Activated T-helper 1 cell treated with anti-CD3 and anti-CD28 coated beads, Interleukin-2, amount 50 U/mL, for 16 hours (primary cell): ENCODE results near the gene IL1RAPL2.
"Not testable (repeated sequence)": the region's sequence is repeated elsewhere in the genome, so short reads cannot be mapped to it uniquely, and the experiment has no call there.

Source experiments
- DNase-seq, 2 donors: peaks; one replicate each; pipeline ENCODE4 v3.0.0-alpha.2; 2020; ENCODE audit warnings: low read depth in 1 of 2, low spot score in 1 of 2

The IL1RAPL2 gene

GRCh38 chrX:104854188-104854587 is 288.2 kb downstream of the IL1RAPL2 start:
- DNase-seq: no peak

- no peak for DNase-seq
Observed at GRCh38 chrX:104854790-104855340, 288.9 kb downstream of the IL1RAPL2 start.

GRCh38 chrX:104863466-104863865 is 297.5 kb downstream of the IL1RAPL2 start:
- DNase-seq: no peak

- DNase-seq: no peak
Observed at GRCh38 chrX:104864296-104864695, 298.3 kb downstream of the IL1RAPL2 start.

- no peak for DNase-seq
Observed at GRCh38 chrX:104877504-104877903, 311.5 kb downstream of the IL1RAPL2 start.

GRCh38 chrX:104902070-104902469 is 336.1 kb downstream of the IL1RAPL2 start:
- no peak for DNase-seq

GRCh38 chrX:104909694-104910093 is 343.7 kb downstream of the IL1RAPL2 start:
- not testable (repeated sequence) for DNase-seq

- DNase-seq: no peak
Observed at GRCh38 chrX:104913348-104913747, 347.3 kb downstream of the IL1RAPL2 start.

GRCh38 chrX:104914686-104915085 is 348.7 kb downstream of the IL1RAPL2 start:
- DNase-seq: not testable (repeated sequence)

GRCh38 chrX:104918122-104918521 is 352.1 kb downstream of the IL1RAPL2 start:
- DNase-seq: no peak

GRCh38 chrX:104921584-104922205 is 355.7 kb downstream of the IL1RAPL2 start:
- no peak for DNase-seq

- DNase-seq: peak in 1 of 2 donors; percentile 13
Observed at GRCh38 chrX:104922206-104922621, 356.2 kb downstream of the IL1RAPL2 start.

- no peak for DNase-seq
Observed at GRCh38 chrX:104929324-104929723, 363.3 kb downstream of the IL1RAPL2 start.

- no peak for DNase-seq
Observed at GRCh38 chrX:104935581-104935980, 369.6 kb downstream of the IL1RAPL2 start.

GRCh38 chrX:104953251-104953650 is 387.3 kb downstream of the IL1RAPL2 start:
- DNase-seq: no peak

- DNase-seq: no peak
Observed at GRCh38 chrX:104961926-104962325, 395.9 kb downstream of the IL1RAPL2 start.

GRCh38 chrX:104968241-104968640 is 402.2 kb downstream of the IL1RAPL2 start:
- no peak for DNase-seq

- DNase-seq: no peak
Observed at GRCh38 chrX:104972737-104973136, 406.7 kb downstream of the IL1RAPL2 start.

- no peak for DNase-seq
Observed at GRCh38 chrX:104987063-104987462, 421.1 kb downstream of the IL1RAPL2 start.

- DNase-seq: no peak
Observed at GRCh38 chrX:104988038-104988437, 422.0 kb downstream of the IL1RAPL2 start.

GRCh38 chrX:104995546-104995945 is 429.5 kb downstream of the IL1RAPL2 start:
- DNase-seq: no peak

- DNase-seq: no peak
Observed at GRCh38 chrX:105006103-105006502, 440.1 kb downstream of the IL1RAPL2 start.

GRCh38 chrX:105006996-105007395 is 441.0 kb downstream of the IL1RAPL2 start:
- DNase-seq: no peak
